Activated CD4-positive, alpha-beta T cell treated with anti-CD3 and anti-CD28 coated beads, Interleukin-2, Interleukin-6, amounts not matched to agents 100 ng/mL and 50 ng/mL, durations not matched to agents 16 hours and 8 hours (primary cell): ENCODE results near the gene MARCKS.
"Not testable (repeated sequence)": the region's sequence is repeated elsewhere in the genome, so short reads cannot be mapped to it uniquely, and the experiment has no call there.

ENCODE experiments used
- DNase-seq: peaks from one replicate; pipeline ENCODE4 v3.0.0-alpha.2; 2020

MARCKS gene

DNA sequence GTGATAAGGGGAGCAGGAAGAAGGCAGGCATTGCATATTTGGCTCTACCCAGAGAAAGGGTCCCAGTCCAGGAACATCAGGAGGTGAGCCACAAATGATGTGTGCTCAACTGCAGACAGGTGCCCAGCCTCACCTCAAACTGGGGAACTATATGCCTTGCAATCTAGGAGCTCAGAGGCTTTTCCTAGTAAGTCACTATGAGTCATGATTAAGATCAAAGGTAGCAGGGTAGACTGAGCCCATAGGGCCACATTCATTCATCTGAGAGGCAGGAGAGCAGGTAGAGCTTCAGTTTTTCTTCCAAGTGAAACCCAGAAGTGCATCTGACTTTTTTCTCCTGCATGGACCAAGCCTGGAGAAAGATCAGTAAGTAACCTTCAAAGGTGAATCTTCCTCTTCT is 31.3 kb downstream of the MARCKS start:
- no peak for DNase-seq

DNA sequence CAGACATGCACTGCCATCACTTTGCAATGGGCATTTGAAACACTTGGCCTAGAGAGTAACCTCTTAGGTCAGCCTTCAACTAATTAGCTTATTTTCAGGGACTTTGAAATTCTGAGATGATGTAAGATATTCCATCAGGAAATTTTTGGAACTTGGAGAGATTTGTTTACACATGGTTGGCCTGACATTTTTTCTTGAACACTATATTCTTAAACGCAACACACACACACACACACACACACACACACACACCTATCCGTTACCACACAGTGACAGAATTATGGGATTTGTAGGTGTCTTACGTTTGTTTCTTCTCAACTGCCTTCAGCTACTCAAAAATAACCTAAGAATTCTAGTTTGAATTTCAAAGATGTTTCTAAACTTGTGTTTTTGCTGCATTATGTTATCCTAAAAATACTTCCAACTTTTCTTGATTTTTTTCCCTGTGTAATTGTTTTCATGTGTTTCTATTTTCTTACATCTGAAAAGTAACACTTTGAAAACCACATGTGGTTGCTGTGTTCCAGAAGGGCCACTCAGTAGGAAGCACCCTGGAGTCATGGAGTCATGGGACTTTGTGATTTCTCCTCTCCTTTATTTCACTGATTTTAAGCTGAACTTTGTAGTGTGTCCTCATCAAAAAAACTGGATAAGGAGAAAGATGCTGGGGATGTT is 31.9 kb downstream of the MARCKS start:
- DNase-seq, result no peak

DNA sequence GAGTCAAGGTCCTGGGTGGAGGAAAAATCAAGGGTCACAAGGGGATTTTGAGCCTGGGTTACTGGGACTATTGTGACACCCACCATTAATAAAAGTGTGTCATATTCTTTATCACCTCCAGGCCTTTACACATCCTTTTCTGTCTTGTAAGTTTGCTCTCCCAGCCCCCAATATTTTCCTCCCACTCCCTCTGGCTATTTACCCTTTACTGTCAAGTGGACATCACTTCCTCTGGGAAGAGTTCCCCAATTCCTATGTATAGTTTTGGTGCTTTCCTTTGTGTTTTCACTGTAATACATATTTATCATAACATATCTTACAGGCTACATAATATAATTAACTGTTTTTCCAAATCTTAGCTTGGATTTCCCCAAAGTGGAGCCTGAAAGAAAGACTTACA is 36.3 kb downstream of the MARCKS start:
- DNase-seq, result no peak

DNA sequence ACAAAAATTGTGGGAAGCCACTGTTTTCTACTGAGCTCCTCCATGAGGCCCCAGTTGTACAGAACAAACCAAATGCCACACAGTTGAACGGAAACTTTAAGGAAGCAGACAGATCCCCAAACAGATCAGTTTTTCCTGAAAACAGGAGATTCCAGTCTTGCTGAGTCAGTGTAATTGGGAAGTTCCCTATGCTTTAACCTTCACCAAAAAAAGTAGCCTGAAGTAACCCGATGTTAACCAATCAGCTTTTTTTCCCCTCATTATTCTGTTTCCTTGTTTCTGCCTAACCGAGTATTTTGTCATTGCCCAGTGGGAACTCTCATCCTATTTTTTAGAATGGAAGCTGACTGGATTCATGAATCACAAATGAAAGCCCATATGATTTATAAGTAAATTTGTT is 36.7 kb downstream of the MARCKS start:
- no peak for DNase-seq

DNA sequence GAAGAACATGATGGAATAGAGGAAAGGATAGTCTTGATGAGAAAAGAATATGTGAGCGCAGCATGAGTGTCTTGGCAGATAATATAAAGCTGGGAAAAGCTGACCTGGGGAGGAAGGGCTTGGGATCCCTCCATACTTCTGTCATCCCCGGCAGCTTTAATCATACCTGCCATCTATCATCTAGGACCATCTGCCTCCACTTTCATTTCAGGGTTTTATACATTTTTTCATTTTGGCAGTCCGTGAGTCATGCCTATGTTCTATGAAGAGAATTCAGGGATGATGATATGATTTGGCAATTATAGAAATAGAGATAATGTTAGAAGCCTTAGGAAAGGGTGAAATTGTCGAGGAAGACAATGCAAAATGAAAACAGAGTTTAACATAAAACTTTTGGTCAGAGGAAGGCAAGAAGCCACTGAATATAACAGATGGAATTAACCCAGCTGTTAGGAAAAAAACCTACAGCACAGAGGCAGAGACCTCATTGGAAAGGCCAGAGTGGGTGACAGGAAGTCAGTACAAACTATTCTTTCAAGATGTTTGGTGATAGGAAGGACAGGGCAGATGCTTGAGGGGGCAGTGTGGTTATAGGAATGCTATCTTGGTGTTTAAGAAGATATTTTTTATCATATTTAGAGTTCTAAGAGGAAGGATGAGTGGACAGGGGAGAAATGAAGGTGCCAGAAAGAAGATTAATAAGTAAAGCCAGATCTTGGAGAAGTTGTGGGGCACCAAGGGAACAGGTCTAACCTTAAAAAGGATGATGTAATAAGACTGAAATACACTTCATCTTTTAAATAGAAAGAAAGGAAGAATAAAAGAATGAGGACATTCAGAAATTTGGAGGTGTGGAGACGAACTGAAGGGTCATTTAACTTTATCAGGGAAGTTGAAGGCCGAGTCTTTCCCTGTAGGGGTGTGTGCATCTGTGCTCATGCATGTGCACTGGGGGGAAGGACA is 37.8 kb downstream of the MARCKS start:
- DNase-seq, result no peak

DNA sequence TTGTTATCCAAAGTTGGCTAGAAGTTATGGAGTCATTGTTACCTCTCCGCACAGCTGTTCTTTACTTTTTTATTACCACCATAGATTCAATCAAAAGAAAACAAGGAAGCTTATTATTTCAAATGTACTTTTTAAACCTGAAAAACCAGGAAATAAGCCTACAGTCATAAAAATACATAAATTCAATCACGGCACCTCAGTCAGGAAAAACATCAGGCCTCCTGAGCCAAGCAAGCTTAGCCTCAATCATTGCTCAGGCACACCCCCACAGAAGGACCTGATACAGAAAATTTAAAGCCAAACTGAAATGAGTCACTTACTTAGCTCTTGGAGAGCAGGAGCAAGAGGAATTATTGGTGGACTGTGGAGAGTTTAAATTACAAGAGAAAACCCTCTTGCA is 44.3 kb downstream of the MARCKS start:
- no peak for DNase-seq

DNA sequence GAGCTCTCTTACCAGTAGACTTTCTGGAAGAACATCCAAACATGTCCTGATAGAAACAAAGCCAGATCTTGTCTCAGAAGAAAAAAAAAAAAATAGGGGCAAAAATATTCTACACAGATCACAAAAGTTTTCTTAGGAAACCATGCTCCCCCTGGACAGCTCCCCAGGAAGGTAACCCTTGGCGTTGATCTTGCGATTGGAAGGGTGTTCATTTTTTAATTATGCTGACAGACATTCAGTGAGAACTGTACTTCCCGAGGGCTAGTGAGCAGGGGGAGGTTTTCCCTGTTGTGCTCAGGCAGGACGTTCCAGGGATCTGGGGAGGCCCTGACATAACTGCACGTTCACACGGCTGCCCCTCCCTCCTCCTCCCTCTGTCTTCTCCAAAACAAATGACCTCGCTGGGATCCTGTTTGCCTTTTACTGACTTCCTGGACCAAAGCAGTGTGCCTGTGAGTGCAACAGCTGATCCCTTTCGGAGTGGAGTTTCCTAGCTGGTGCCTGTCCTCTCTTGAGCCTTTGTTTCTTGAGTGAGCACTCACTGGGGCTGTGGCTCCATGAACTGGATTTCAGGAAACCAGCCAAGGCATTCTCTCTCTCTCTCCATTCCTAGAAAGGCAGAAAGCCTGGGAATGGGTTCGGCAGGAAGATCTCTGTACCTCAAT is 46.7 kb downstream of the MARCKS start:
- no peak for DNase-seq

DNA sequence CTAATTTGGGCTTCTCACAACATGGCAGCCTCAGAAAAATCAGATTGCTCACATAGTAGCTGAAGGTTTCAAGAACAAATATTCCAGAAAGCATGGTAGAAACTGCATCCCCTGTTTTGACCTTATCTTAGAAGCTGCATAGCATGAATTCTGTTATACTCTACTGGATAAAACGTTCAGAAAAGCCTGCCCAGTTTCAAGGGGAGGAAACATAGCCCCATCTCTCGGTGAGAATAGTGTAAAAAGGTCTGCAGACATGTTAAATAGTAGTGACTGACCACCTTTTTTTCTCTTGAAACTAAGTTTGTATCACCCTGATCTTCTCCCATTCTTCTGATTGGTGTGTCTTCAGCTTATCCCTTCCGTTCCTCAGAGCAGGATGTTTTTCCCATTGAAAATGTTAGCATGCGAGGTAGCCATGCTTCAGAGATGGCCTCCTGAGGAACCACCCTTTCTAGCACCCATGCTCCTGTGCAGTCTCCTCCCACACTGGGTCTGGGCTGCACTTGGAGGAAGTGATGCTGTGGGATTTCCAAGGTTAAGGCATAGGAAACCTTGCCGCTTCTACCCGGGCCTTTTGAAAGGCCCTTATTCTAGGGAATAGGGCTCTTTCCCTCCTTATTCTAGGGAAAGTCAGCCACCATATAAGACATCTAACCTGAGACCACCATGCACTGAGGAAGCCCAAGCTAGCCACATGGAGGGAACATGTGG is 50.1 kb downstream of the MARCKS start:
- no peak for DNase-seq

DNA sequence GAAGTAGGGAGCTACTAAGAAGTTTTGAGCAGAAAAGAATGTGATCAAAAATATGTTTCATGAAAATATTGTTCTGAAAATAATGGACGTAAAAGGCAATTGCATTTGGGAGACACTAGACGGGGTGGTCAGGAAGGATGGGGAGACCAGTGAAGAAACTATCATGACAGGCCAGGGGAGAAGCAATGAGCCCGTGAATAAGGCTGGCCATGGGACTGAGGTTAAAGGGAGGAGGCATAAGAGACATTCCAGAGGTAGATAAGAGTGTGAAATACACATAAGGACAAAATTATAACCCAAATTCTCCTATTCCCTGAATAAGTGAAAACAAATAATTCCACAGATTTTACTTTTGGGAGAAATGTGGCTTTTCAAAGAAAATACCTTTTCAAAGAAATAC is 51.7 kb downstream of the MARCKS start:
- DNase-seq, result no peak

DNA sequence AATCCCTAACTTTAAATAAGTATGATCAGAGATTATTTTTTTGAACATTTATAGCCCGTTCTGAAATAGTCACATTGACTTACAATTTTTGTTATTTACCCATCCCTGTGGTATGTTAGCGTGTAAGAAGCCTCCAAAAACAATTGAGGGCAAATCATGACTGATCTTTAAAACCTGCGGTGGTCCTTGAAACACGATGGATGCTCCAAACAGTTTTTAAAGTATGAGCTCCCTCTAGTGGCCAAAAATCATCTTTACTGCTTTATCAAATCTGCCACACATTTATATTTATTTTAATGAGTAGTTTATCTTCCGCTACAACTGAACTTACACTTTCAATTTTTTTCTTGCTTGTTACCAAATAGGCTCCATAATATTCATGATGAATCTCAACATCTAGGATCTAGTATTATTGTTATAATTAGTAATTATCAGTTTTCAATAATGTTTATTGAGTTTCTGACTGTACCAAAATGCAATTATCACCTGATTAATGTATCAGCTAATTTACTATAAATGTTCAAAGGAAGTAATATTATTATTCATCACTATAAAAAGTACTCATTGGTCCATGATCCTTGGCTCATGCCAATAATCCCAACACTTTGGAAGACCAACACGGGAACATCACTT is 52.2 kb downstream of the MARCKS start:
- DNase-seq, result peak; percentile 62

DNA sequence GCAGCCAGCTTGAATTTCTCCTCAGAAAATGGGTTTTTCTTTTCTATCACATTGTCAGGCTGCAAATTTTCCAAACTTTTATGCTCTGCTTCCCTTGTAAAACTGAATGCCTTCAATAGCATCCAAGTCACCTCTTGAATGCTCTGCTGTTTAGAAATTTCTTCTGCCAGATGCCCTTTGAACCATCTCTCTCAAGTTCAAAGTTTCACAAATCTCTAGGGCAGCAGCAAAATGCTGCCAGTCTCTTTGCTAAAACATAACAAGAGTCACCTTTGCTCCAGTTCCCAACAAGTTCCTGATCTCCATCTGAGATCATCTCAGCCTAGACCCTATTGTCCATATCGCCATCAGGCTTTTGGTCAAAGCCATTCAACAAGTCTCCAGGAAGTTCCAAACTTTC is 53.1 kb downstream of the MARCKS start:
- not testable (repeated sequence) for DNase-seq
